H1 (cell line): Measurements from ENCODE around the gene ITIH4. TPM values are rescaled to one million over a fixed set of nuclear protein-coding genes. Genes with fewer than 3 reads are reported as not detected.

Source experiments
- CTCF ChIA-PET: fragments of 300-600 bp; sonication (Branson Sonifier 250); formaldehyde crosslinking; loops from one replicate; lab custom pipeline; 2021; ENCODE audit not compliant: partially characterized antibody; lab: Charles Lee
- POLR2A ChIA-PET: fragments of 300-600 bp; sonication (Branson Sonifier 250); formaldehyde crosslinking; loops from one replicate; lab custom pipeline; 2021; ENCODE audit warnings: inconsistent platforms; ENCODE audit not compliant: partially characterized antibody; lab: Charles Lee
- DNase-seq, 2 experiments: peaks; one replicate each; pipeline versions ENCODE4 v3.0.0 to v3.0.0-alpha.2; 2010 to 2022; ENCODE audit warnings: low spot score in 2 of 2, low read depth in 1 of 2, mixed read lengths in 1 of 2
- FAIRE-seq: peaks from 2 replicates; lab custom pipeline; 2011; peaks lifted over from hg19 to GRCh38; lab: Jason Lieb, UNC
- H2AFZ ChIP-seq: 2 replicates; pipeline ENCODE4 v1.8.1; 2012; ENCODE audit warnings: low read length, inconsistent platforms
- H2AK5ac ChIP-seq: 2 replicates; pipeline ENCODE4 v1.6.1; 2013; ENCODE audit warnings: low read depth, low read length
- H2BK120ac ChIP-seq: replicated peaks from 2 replicates; pipeline ENCODE3; 2013; ENCODE audit warnings: low read depth, low read length, inconsistent platforms
- H2BK12ac ChIP-seq: 2 replicates; pipeline ENCODE4 v1.6.1; 2013; ENCODE audit warnings: low read depth, low read length
- H2BK15ac ChIP-seq: 2 replicates; pipeline ENCODE4 v1.6.1; 2013; ENCODE audit warnings: low read length
- H2BK20ac ChIP-seq: 2 replicates; pipeline ENCODE4 v1.6.1; 2013; ENCODE audit warnings: low read length
- H2BK5ac ChIP-seq: 2 replicates; pipeline ENCODE4 v1.6.1; 2013; ENCODE audit warnings: low read depth, low read length
- H3K14ac ChIP-seq: 2 replicates; pipeline ENCODE4 v1.6.1; 2013; ENCODE audit warnings: inconsistent platforms; ENCODE audit not compliant: insufficient read length
- H3K18ac ChIP-seq: 2 replicates; pipeline ENCODE4 v1.6.1; 2013; ENCODE audit warnings: low read length; ENCODE audit errors: extremely low read depth
- H3K23ac ChIP-seq: 2 replicates; pipeline ENCODE4 v1.6.1; 2013; ENCODE audit warnings: inconsistent platforms; ENCODE audit not compliant: insufficient read length
- H3K23me2 ChIP-seq: 2 replicates; pipeline ENCODE4 v1.6.1; 2013; ENCODE audit warnings: low read depth, low read length
- H3K27ac ChIP-seq: 2 replicates; pipeline ENCODE4 v1.6.1; 2011; ENCODE audit warnings: low read depth, low read length, inconsistent platforms
- H3K27me3 ChIP-seq, 4 experiments: replicated peaks in 1 of 4; 1 replicate in 1 of 4; 2 replicates in 3 of 4; pipeline versions ENCODE4 v1.6.1 to v1.8.1; 2011 to 2013; ENCODE audit warnings: low read length in 3 of 4, mild to moderate bottlenecking in 3 of 4, inconsistent platforms in 2 of 4, mixed read lengths in 2 of 4, moderate library complexity in 1 of 4; ENCODE audit not compliant: control insufficient read depth in 3 of 4, insufficient read depth in 3 of 4; ENCODE audit errors: extremely low read depth in 1 of 4
- H3K36me3 ChIP-seq, 4 experiments: 2 replicates each; pipeline versions ENCODE4 v1.6.1 to v1.8.1; 2011 to 2013; ENCODE audit warnings: mild to moderate bottlenecking in 4 of 4, low read length in 3 of 4, moderate library complexity in 2 of 4, control low read depth in 1 of 4, inconsistent platforms in 1 of 4; ENCODE audit not compliant: insufficient read depth in 4 of 4, control insufficient read depth in 2 of 4
- H3K4ac ChIP-seq: replicated peaks from 2 replicates; pipeline ENCODE3; 2013; ENCODE audit warnings: low read length, low read depth, mixed read lengths, inconsistent platforms; ENCODE audit not compliant: insufficient read length
- H3K4me1 ChIP-seq, 4 experiments: replicated peaks in 1 of 4; 1 replicate in 1 of 4; 2 replicates in 3 of 4; pipeline versions ENCODE4 v1.6.1 to v1.8.1; 2011 to 2013; ENCODE audit warnings: low read length in 3 of 4, inconsistent platforms in 2 of 4, mixed read lengths in 1 of 4; ENCODE audit not compliant: insufficient read depth in 4 of 4, control insufficient read depth in 3 of 4
- H3K4me2 ChIP-seq, 2 experiments: 2 replicates each; pipeline versions ENCODE4 v1.6.1 to v1.8.1; 2011 to 2013; ENCODE audit warnings: low read depth in 2 of 2, low read length in 2 of 2, control low read depth in 1 of 2, inconsistent platforms in 1 of 2, mild to moderate bottlenecking in 1 of 2; ENCODE audit not compliant: insufficient read depth in 1 of 2
- H3K4me3 ChIP-seq, 4 experiments: fragments of 200-600, 300-600 bp in 1 of 4; sonication (generic), shearing (Covaris generic), sonication (Bioruptor Twin) in 1 of 4; 2 replicates each; pipeline versions ENCODE4 v1.5.1 to v1.8.1; 2011 to 2016; ENCODE audit warnings: low read length in 4 of 4, low read depth in 3 of 4, control low read depth in 2 of 4, inconsistent platforms in 2 of 4, mild to moderate bottlenecking in 2 of 4, mixed read lengths in 1 of 4, moderate library complexity in 1 of 4; ENCODE audit not compliant: insufficient read depth in 2 of 4; ENCODE audit errors: extremely low read depth in 1 of 4
- H3K56ac ChIP-seq: replicated peaks from 2 replicates; pipeline ENCODE3; 2013; ENCODE audit warnings: low read depth, mild to moderate bottlenecking, mixed read lengths, low read length, inconsistent platforms; ENCODE audit not compliant: insufficient read length
- H3K79me1 ChIP-seq: 2 replicates; pipeline ENCODE4 v1.6.1; 2013; ENCODE audit warnings: low read depth, low read length, control low read depth
- H3K79me2 ChIP-seq, 2 experiments: 2 replicates each; pipeline versions ENCODE4 v1.6.1 to v1.8.1; 2012 to 2013; ENCODE audit warnings: low read length in 2 of 2, mild to moderate bottlenecking in 2 of 2, inconsistent platforms in 1 of 2; ENCODE audit not compliant: insufficient read depth in 2 of 2, control insufficient read depth in 1 of 2
- H3K9ac ChIP-seq, 4 experiments: replicated peaks in 1 of 4; 1 replicate in 1 of 4; 2 replicates in 3 of 4; pipeline versions ENCODE4 v1.6.1 to v1.8.1; 2011 to 2013; ENCODE audit warnings: low read depth in 3 of 4, low read length in 3 of 4, control low read depth in 2 of 4, mild to moderate bottlenecking in 2 of 4, moderate library complexity in 2 of 4, inconsistent platforms in 1 of 4; ENCODE audit errors: extremely low read depth in 1 of 4
- H3K9me3 ChIP-seq, 2 experiments: 2 replicates each; pipeline versions ENCODE4 v1.6.1 to v1.8.1; 2012 to 2013; ENCODE audit warnings: mild to moderate bottlenecking in 2 of 2, moderate library complexity in 2 of 2, control low read depth in 1 of 2, inconsistent platforms in 1 of 2, low read depth in 1 of 2, low read length in 1 of 2, mixed read lengths in 1 of 2; ENCODE audit not compliant: insufficient read depth in 2 of 2
- H4K20me1 ChIP-seq, 2 experiments: replicated peaks in 1 of 2; 2 replicates each; pipeline versions ENCODE3 to v1.8.1; 2011 to 2013; ENCODE audit warnings: inconsistent platforms in 2 of 2, low read length in 2 of 2, mild to moderate bottlenecking in 1 of 2; ENCODE audit not compliant: insufficient read depth in 2 of 2, control insufficient read depth in 1 of 2
- H4K5ac ChIP-seq: 2 replicates; pipeline ENCODE4 v1.6.1; 2013; ENCODE audit warnings: low read length, low read depth, mixed read lengths, inconsistent platforms; ENCODE audit not compliant: insufficient read length
- H4K8ac ChIP-seq: 2 replicates; pipeline ENCODE4 v1.8.0; 2013; ENCODE audit warnings: mild to moderate bottlenecking, moderate library complexity, low read length, inconsistent platforms; ENCODE audit not compliant: insufficient read depth; ENCODE audit errors: extremely low read depth
- H4K91ac ChIP-seq: replicated peaks from 2 replicates; pipeline ENCODE3; 2013; ENCODE audit warnings: low read length, mixed read lengths, inconsistent platforms; ENCODE audit not compliant: insufficient read length
- BCL11A ChIP-seq, 2 experiments: IDR thresholded peaks; one replicate each; pipeline ENCODE4 v1.6.1; 2011; ENCODE audit warnings: low read depth in 2 of 2, low read length in 2 of 2, mild to moderate bottlenecking in 2 of 2
- CEBPB ChIP-seq: IDR thresholded peaks from 2 replicates; pipeline ENCODE4 v1.6.1; 2012; ENCODE audit warnings: low read depth, low read length
- CHD1 ChIP-seq: IDR thresholded peaks from 2 replicates; pipeline ENCODE4 v1.6.1; 2012; ENCODE audit warnings: low read depth, low read length, improper control_type of control experiment
- RBBP5 ChIP-seq: IDR thresholded peaks from 2 replicates; pipeline ENCODE4 v1.7.1; 2012; ENCODE audit warnings: low read depth, mild to moderate bottlenecking, inconsistent platforms, low read length, moderate library complexity, borderline replicate concordance
- WGBS, 2 experiments: shearing (Covaris generic) in 1 of 2; methylation state at CpG; one replicate each; pipeline versions ENCODE4 v1.1.6 to v1.1.7; 2013 to 2015; ENCODE audit warnings: low lambda C conversion rate in 2 of 2, mixed read lengths in 2 of 2, inconsistent platforms in 1 of 2, low coverage in 1 of 2, missing lambda C conversion rate in 1 of 2; ENCODE audit not compliant: insufficient replicate concordance in 2 of 2, insufficient coverage in 1 of 2, insufficient read length in 1 of 2; ENCODE audit errors: extremely low coverage in 1 of 2, missing lambda C conversion rate in 1 of 2; 5-methylcytosine and 5-hydroxymethylcytosine counted together
- polyA plus RNA-seq, 7 experiments: library from polyadenylated mRNA; depleted of rRNA in 3 of 7; stranded (reverse) in 5 of 7; unstranded in 2 of 7; fragments of >200 nt in 5 of 7; fragments of 200-250 nt in 2 of 7; gene quantifications; 1 replicate in 5 of 7; 2 replicates in 1 of 7; 4 replicates in 1 of 7; pipeline versions ENCODE4 v1.2.1 to v1.2.3, GENCODE V29; 2011 to 2013; ENCODE audit warnings: missing spikeins in 2 of 7, mixed read lengths in 2 of 7
- total RNA-seq: library from RNA; stranded (reverse); fragmentation: NEBNext Ultra II Directional; extraction: Animal tissue kit (Norgen Biotek cat#: 25700); gene quantifications from 2 replicates; pipeline ENCODE4 v1.2.1, GENCODE V29; 2021
- TF ChIP-seq, protein P1 (sequence below): IDR thresholded peaks from 2 replicates; pipeline ENCODE4 v1.6.1; 2012; ENCODE audit warnings: low read length, inconsistent platforms
- TF ChIP-seq, protein P2 (sequence below), 3 experiments: IDR thresholded peaks; 1 replicate in 2 of 3; 2 replicates in 1 of 3; pipeline versions ENCODE4 v1.5.1 to v1.6.1; 2011; ENCODE audit warnings: low read length in 3 of 3, mild to moderate bottlenecking in 3 of 3, inconsistent platforms in 2 of 3, low read depth in 1 of 3, moderate library complexity in 1 of 3; ENCODE audit not compliant: insufficient read depth in 1 of 3; ENCODE audit errors: control extremely low read depth in 1 of 3

Gene ITIH4
- total and polyA plus RNA-seq, 2 of the 8 experiments (the other 6 are each of a cell fraction or from before 2014, with no cell fraction given): 3.4 to 3.7 TPM

DNA sequence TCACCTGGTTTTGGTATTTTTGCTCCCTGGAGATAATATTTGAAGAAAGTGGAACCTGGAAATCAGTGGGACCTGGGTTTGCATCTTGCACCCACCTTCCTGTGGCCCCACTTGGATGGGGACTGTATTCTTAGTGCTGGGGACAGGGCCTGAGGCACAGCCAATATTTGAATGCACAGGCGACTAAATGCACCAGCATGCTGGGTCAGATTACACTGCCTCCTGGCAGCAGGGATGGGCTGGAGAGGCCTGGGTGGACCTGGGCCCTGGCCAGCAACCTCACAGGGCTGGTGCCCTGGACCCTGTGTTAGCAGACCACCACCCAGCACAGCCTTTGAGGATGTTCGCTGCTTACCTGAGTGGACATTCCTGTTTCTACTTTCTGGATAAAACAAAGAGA is 10.5 kb downstream of the ITIH4 start:
- no peaks in the 10 kb centered on the region for H3K79me2 ChIP-seq
- no peak for TF ChIP-seq RBBP5
- TF ChIP-seq, protein P1, sequence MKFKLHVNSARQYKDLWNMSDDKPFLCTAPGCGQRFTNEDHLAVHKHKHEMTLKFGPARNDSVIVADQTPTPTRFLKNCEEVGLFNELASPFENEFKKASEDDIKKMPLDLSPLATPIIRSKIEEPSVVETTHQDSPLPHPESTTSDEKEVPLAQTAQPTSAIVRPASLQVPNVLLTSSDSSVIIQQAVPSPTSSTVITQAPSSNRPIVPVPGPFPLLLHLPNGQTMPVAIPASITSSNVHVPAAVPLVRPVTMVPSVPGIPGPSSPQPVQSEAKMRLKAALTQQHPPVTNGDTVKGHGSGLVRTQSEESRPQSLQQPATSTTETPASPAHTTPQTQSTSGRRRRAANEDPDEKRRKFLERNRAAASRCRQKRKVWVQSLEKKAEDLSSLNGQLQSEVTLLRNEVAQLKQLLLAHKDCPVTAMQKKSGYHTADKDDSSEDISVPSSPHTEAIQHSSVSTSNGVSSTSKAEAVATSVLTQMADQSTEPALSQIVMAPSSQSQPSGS: no peak
- TF ChIP-seq, protein P2, sequence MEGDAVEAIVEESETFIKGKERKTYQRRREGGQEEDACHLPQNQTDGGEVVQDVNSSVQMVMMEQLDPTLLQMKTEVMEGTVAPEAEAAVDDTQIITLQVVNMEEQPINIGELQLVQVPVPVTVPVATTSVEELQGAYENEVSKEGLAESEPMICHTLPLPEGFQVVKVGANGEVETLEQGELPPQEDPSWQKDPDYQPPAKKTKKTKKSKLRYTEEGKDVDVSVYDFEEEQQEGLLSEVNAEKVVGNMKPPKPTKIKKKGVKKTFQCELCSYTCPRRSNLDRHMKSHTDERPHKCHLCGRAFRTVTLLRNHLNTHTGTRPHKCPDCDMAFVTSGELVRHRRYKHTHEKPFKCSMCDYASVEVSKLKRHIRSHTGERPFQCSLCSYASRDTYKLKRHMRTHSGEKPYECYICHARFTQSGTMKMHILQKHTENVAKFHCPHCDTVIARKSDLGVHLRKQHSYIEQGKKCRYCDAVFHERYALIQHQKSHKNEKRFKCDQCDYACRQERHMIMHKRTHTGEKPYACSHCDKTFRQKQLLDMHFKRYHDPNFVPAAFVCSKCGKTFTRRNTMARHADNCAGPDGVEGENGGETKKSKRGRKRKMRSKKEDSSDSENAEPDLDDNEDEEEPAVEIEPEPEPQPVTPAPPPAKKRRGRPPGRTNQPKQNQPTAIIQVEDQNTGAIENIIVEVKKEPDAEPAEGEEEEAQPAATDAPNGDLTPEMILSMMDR (IDR thresholded peaks at IDR 0.05; ENCODE audit: control extremely low read depth in 1 of 3, insufficient read depth in 1 of 3, low read depth in 1 of 3, low read length in 3 of 3): no peak
- no peak for TF ChIP-seq CHD1
- no peak for TF ChIP-seq CEBPB
- TF ChIP-seq BCL11A (IDR thresholded peaks at IDR 0.05; ENCODE audit: low read depth in 2 of 2, low read length in 2 of 2): no peak

More for the DNA sequence above, 10.5 kb downstream of the ITIH4 start:
- no peak overlapping the region for H2AK5ac ChIP-seq
- no peaks in the 10 kb centered on the region for H3K9me3 ChIP-seq
- H3K18ac ChIP-seq: no peak overlapping the region
- ChIA-PET CTCF (interaction anchor here (0.6 to 7.5 kb wide), 31 partner anchors 8 to 543 kb away, joined by 3 to 73 read pairs (median 6); partner anchors contain the start of genes ITIH3, ITIH4 and MUSTN1), POLR2A (interaction anchor here (1.2 to 1.6 kb wide), 3 partner anchors 10 to 49 kb away, joined by 5 to 8 read pairs (median 7); partner anchors contain the start of gene NEK4)
- WGBS, 2 experiments: 60% methylated on average over 2 of the region's 2 CpGs; no CpG with 5 or more reads in 1 of the 2 experiments
- H3K4ac ChIP-seq: no peak overlapping the region
- no peak overlapping the region for H2AFZ ChIP-seq
- peaks cover 0 to 6% (median 3%) of the 10 kb centered on the region in 4 experiments; a peak in 2 of 7 replicates for H3K4me1 ChIP-seq
- H3K23me2 ChIP-seq: no peaks in the 10 kb centered on the region
- no peak overlapping the region for H3K4me3 ChIP-seq
- DNase-seq (no peak), FAIRE-seq (no peak)
- no peak overlapping the region for H3K23ac ChIP-seq
- no peaks in the 10 kb centered on the region for H3K36me3 ChIP-seq
- H4K91ac ChIP-seq: no peak overlapping the region
- no peak overlapping the region for H2BK20ac ChIP-seq
- H3K4me2 ChIP-seq: no peak overlapping the region
- H2BK15ac ChIP-seq: no peak overlapping the region
- H3K27me3 ChIP-seq: no peaks in the 10 kb centered on the region
- H3K27ac ChIP-seq: no peak overlapping the region
- H3K14ac ChIP-seq: no peak overlapping the region
- no peaks in the 10 kb centered on the region for H4K20me1 ChIP-seq
- no peak overlapping the region for H2BK120ac ChIP-seq
- no peak overlapping the region for H2BK5ac ChIP-seq
- no peak overlapping the region for H4K8ac ChIP-seq
- H2BK12ac ChIP-seq: no peak overlapping the region
- H3K56ac ChIP-seq: no peak overlapping the region
- H4K5ac ChIP-seq: no peak overlapping the region
- H3K79me1 ChIP-seq: no peaks in the 10 kb centered on the region
- no peak overlapping the region; a peak in 1 of 7 replicates for H3K9ac ChIP-seq
